Gastroesophageal sphincter (tissue), 4 donors: Measurements from ENCODE around the gene IL25. TPM values are rescaled to one million over a fixed set of nuclear protein-coding genes. Genes with fewer than 3 reads are reported as not detected.
"Not testable (repeated sequence)": the region's sequence is repeated elsewhere in the genome, so short reads cannot be mapped to it uniquely, and the experiment has no call there.

Source experiments
- ATAC-seq: fragments of 150-250 bp; one replicate; pipeline ENCODE4 v1.9.1; 2016; ENCODE audit warnings: mild to moderate bottlenecking, moderate library complexity
- H3K27ac ChIP-seq, 4 donors: fragments of 200-600 bp; sonication (generic) in 3 of 4; 1 replicate in 3 of 4; 2 replicates in 1 of 4; pipeline ENCODE4 v1.5.1; 2016 to 2019
- H3K27me3 ChIP-seq: fragments of 200-600 bp; sonication (generic); one replicate; pipeline ENCODE4 v1.5.1; 2019
- H3K36me3 ChIP-seq, 2 donors: fragments of 200-600 bp; sonication (generic); one replicate each; pipeline ENCODE4 v1.5.1; 2019; ENCODE audit warnings: control low read depth in 1 of 2
- H3K4me1 ChIP-seq, 3 donors: fragments of 200-600 bp; sonication (generic); 1 replicate in 2 of 3; 2 replicates in 1 of 3; pipeline ENCODE4 v1.5.1; 2016 to 2019; ENCODE audit warnings: control low read depth in 2 of 3
- H3K4me3 ChIP-seq, 2 donors: fragments of 200-600 bp; sonication (generic); one replicate each; pipeline ENCODE4 v1.5.1; 2019; ENCODE audit warnings: mild to moderate bottlenecking in 1 of 2, moderate library complexity in 1 of 2
- H3K9me3 ChIP-seq, 3 donors: fragments of 200-600 bp; sonication (generic); one replicate each; pipeline ENCODE4 v1.5.1; 2017 to 2019; ENCODE audit warnings: control low read depth in 2 of 3
- EP300 ChIP-seq: sonication (generic); formaldehyde crosslinking; IDR thresholded peaks from one replicate; pipeline ENCODE4 v1.6.1; 2017; ENCODE audit warnings: antibody characterized with exemption, mild to moderate bottlenecking
- POLR2A ChIP-seq, 2 donors: fragments of 450-650 bp; IDR thresholded peaks; one replicate each; pipeline ENCODE4 v1.6.1; 2017; ENCODE audit warnings: antibody characterized with exemption in 2 of 2, mild to moderate bottlenecking in 2 of 2, moderate library complexity in 1 of 2
- POLR2AphosphoS5 ChIP-seq: sonication (generic); formaldehyde crosslinking; IDR thresholded peaks from one replicate; pipeline ENCODE4 v1.6.1; 2017; ENCODE audit warnings: antibody characterized with exemption
- WGBS, 2 donors: methylation state at CpG; one replicate each; pipeline ENCODE4 v1.1.5; 2018; ENCODE audit warnings: low coverage in 1 of 2; 5-methylcytosine and 5-hydroxymethylcytosine counted together
- small RNA-seq, 4 donors: library from RNA; depleted of rRNA; stranded (forward); fragments of <200 nt; gene quantifications; one replicate each; pipeline ENCODE3, GENCODE V24; 2016
- total RNA-seq, 4 donors: library from RNA; depleted of rRNA; stranded (reverse); fragments of >200 nt; gene quantifications; one replicate each; pipeline ENCODE4 v1.1.0, GENCODE V29; 2016
- TF ChIP-seq, protein P1 (sequence below), 4 experiments: fragments of 200-600 bp in 2 of 4; fragments of 450-650 bp in 2 of 4; sonication (generic) in 1 of 4; IDR thresholded peaks; one replicate each; pipeline ENCODE4 v1.5.1; 2017 to 2019; ENCODE audit warnings: antibody characterized with exemption in 4 of 4, mild to moderate bottlenecking in 2 of 4, moderate library complexity in 2 of 4

The IL25 gene
- total RNA-seq, 4 donors from 2014 or later = not detected

GRCh38 chr14:23425169-23425568, 52.6 kb downstream of the IL25 start:
- H3K4me1 ChIP-seq = no peaks in the 10 kb centered on the region
- WGBS, 2 donors = 60% methylated on average over 2 of the region's 10 CpGs; no CpG with 5 or more reads in 1 of the 2 donors
- no peak overlapping the region for H3K4me3 ChIP-seq
- no peaks in the 10 kb centered on the region for H3K36me3 ChIP-seq
- no peak overlapping the region for H3K27ac ChIP-seq
- ATAC-seq = no peak
- TF ChIP-seq EP300 (no peak), POLR2AphosphoS5 (no peak), POLR2A (IDR thresholded peaks at IDR 0.05) (no peak)
- TF ChIP-seq, protein P1, sequence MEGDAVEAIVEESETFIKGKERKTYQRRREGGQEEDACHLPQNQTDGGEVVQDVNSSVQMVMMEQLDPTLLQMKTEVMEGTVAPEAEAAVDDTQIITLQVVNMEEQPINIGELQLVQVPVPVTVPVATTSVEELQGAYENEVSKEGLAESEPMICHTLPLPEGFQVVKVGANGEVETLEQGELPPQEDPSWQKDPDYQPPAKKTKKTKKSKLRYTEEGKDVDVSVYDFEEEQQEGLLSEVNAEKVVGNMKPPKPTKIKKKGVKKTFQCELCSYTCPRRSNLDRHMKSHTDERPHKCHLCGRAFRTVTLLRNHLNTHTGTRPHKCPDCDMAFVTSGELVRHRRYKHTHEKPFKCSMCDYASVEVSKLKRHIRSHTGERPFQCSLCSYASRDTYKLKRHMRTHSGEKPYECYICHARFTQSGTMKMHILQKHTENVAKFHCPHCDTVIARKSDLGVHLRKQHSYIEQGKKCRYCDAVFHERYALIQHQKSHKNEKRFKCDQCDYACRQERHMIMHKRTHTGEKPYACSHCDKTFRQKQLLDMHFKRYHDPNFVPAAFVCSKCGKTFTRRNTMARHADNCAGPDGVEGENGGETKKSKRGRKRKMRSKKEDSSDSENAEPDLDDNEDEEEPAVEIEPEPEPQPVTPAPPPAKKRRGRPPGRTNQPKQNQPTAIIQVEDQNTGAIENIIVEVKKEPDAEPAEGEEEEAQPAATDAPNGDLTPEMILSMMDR (IDR thresholded peaks at IDR 0.05) = no peak
- peaks cover 7% of the 10 kb centered on the region for H3K27me3 ChIP-seq
- no peaks in the 10 kb centered on the region for H3K9me3 ChIP-seq

DNA sequence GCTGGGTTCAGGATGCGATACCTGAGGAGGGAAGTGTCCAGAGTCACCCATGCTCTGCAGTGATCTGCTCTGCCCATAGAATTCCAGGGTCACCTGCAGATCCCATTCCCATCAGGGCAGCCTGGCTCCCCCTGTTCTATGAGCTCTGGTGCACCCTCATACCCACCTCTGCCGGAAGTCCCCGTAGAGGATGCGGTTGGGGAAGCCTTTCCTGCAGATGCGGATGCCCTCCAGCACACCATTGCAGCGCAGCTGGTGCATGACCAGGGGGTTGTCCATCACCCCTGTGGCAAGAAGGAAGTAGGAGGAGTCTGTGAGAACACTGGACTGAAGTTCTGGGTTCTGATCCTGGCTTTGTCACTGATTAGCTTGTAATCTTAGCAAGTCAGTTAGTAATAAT, 53.2 kb downstream of the IL25 start:
- H3K9me3 ChIP-seq, H3K4me1 ChIP-seq, H3K27me3 ChIP-seq, H3K36me3 ChIP-seq, H3K27ac ChIP-seq, H3K4me3 ChIP-seq, ATAC-seq: not testable (repeated sequence)
- no CpG with 5 or more reads among the region's 6 CpGs for WGBS, 2 donors

Small RNAs within 50 kb of the gene (small RNA-seq; reads per million reads assigned to genes)
- gene MIR208A (0 reads per million in 4 donors), gene MIR208B (0 reads per million in 4 donors)

Other genes with a start within 250 kb of the IL25 start
- 10 to 100 TPM; 21.6 to 56.7 (median 32.2) TPM for gene SLC7A8, start 189.1 kb upstream of the IL25 start, total RNA-seq
- gene RNF212B, start 134.9 kb upstream of the IL25 start, total RNA-seq = not detected
- 10 to 100 TPM in 2 of 4 donors, 1 to 10 TPM in 2; 7.5 to 11.3 (median 9.4) TPM for gene HOMEZ, start 86.7 kb upstream of the IL25 start, total RNA-seq
- gene PPP1R3E, start 70.0 kb upstream of the IL25 start, total RNA-seq = 10 to 100 TPM in 1 of 4 donors, 1 to 10 TPM in 3; 4.4 to 14.0 (median 7.2) TPM
- 100 to 1,000 TPM in 3 of 4 donors, 10 to 100 TPM in 1; 99.1 to 157 (median 117) TPM for gene BCL2L2, start 66.0 kb upstream of the IL25 start, total RNA-seq
- 10 to 100 TPM; 56.3 to 59.8 (median 57.5) TPM for gene PABPN1, start 51.4 kb upstream of the IL25 start, total RNA-seq
- gene SLC22A17, start 19.9 kb upstream of the IL25 start, total RNA-seq = 10 to 100 TPM; 22.7 to 36.4 (median 30.4) TPM
- 10 to 100 TPM; 10.6 to 22.6 (median 14.6) TPM for gene EFS, start 7.6 kb upstream of the IL25 start, total RNA-seq
- 1 to 10 TPM in 2 of 4 donors, under 1 TPM in 1, not detected in 1; 0.81 to 2.3 (median 1.2) TPM for gene CMTM5, start 4.2 kb downstream of the IL25 start, total RNA-seq
- not detected for gene MYH6, start 35.5 kb downstream of the IL25 start, total RNA-seq
- gene MYH7, start 62.9 kb downstream of the IL25 start, total RNA-seq = not detected
- gene NGDN, start 96.9 kb downstream of the IL25 start, total RNA-seq = 10 to 100 TPM; 22.0 to 47.1 (median 38.1) TPM
- 1 to 10 TPM in 2 of 4 donors, under 1 TPM in 2; 0.13 to 2.5 (median 1.2) TPM for gene ZFHX2, start 179.0 kb downstream of the IL25 start, total RNA-seq
- gene THTPA, start 183.5 kb downstream of the IL25 start, total RNA-seq = 10 to 100 TPM; 17.7 to 28.8 (median 21.3) TPM
- 10 to 100 TPM in 3 of 4 donors, 1 to 10 TPM in 1; 7.2 to 43.1 (median 21.9) TPM for gene AP1G2, start 195.0 kb downstream of the IL25 start, total RNA-seq
- gene JPH4, start 206.0 kb downstream of the IL25 start, total RNA-seq = 1 to 10 TPM in 3 of 4 donors, under 1 TPM in 1; 0.78 to 2.7 (median 1.5) TPM